ENCODE data around the gene KDSR. TPM values are rescaled to one million over a fixed set of nuclear protein-coding genes. Genes with fewer than 3 reads are reported as not detected.

KDSR gene
- total RNA-seq, 1 donor from 2014 or later = 35.7 TPM

DNA sequence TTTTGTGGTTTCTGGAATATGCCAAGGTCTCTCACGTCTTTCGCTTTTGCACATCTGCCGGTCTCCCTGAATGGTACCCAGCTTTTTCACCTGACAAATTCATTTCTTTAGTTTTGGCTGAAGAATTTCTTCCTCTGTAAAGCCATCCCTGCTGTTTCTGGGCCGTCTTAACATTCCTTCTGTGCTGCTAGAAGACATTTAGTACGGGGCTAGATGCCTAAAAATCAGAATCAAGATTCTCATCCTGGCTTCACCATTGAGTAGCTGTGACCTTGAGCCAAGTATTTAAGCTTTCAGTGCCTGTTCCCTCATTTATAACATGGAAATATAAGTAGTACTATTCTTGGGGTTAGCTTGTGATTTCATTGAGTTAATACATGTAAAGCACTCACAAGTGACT, 41.0 kb downstream of the KDSR start:
- H3K27me3 Mint-ChIP-seq (ENCODE audit: low read depth) = no peaks in the 10 kb centered on the region
- DNase-seq (ENCODE audit: low read depth, low spot score) = no peak
- H3K4me1 Mint-ChIP-seq = peaks cover 12% of the 10 kb centered on the region
- TF ChIP-seq CTCF (conservative IDR thresholded peaks at IDR 0.05) = no peak
- H3K27ac Mint-ChIP-seq (ENCODE audit: unreplicated experiment) = no peak overlapping the region
- H3K4me3 Mint-ChIP-seq = no peak overlapping the region
- H3K36me3 Mint-ChIP-seq (ENCODE audit: low read depth) = no peaks in the 10 kb centered on the region
- no peaks in the 10 kb centered on the region for H3K9me3 Mint-ChIP-seq

DNA sequence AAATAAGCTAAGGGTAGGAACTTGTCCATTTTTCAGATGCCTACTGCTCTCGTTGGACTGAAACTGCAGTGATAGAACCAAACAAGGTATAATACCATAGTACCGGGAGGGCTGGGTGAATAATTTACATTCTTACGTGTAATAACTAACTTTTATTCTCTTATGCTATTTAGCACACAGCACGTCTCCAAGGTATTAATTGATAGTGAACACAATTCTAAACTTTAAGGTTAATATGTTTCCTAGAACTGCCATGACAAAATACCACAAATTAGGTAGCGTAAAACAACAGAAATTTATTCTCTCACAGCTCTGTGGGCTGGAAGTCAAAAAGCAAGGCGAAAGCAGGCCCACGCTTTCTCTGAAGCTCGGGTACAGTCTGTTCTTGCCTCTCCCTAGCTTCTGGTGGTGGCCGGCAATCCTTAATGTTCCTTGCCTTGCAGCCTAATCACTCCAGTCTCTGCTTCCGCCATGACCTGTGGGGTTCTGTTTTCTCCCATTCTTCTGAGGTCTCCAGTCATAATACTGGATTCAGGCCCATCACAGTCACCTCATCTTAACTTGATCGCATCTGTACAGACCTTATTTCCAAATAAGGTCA, 41.8 kb downstream of the KDSR start:
- Mint-ChIP-seq H3K9me3 (no peaks in the 10 kb centered on the region), H3K4me1 (peaks cover 15% of the 10 kb centered on the region), H3K27ac (ENCODE audit: unreplicated experiment) (no peak overlapping the region), H3K4me3 (no peak overlapping the region), H3K36me3 (ENCODE audit: low read depth) (no peaks in the 10 kb centered on the region), H3K27me3 (ENCODE audit: low read depth) (no peaks in the 10 kb centered on the region)
- DNase-seq (ENCODE audit: low read depth, low spot score) = no peak
- no peak for TF ChIP-seq CTCF (conservative IDR thresholded peaks at IDR 0.05)

DNA sequence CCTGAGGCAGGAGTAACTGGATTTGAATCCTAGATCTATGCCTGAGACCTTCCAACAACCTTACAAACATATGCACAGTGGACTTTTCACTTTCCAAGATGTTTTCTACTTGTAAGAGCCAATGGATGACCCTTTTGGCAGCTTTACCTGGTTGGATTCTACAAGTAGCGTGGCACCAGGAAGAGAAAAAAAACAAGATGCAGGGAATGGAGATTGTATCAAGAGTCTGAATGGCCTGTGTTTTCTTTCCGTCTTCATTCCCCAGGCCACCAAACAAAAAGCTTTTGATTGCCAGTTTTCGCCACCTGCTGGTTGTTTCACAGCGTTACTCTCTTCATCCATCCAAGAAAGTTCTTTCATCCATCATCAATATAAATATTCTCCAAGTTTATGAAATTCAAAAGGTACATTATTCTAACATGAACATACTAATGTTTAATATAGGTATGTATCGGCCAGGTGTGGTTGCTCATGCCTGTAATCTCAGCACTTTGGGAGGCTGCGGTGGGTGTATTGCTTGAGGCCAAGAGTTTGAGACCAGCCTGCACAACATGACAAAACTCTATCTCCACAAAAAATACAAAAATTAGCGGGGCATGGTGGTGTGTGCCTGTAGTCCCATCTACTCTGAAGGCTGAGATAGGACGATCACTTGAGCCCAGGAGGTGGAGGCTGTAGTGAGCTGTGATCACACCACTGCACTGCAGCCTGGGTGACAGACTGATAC, 43.9 kb downstream of the KDSR start:
- Mint-ChIP-seq H3K27ac (ENCODE audit: unreplicated experiment) (no peak overlapping the region), H3K27me3 (ENCODE audit: low read depth) (peaks cover 6% of the 10 kb centered on the region), H3K4me3 (peak overlapping the region; percentile 77), H3K9me3 (no peaks in the 10 kb centered on the region), H3K36me3 (ENCODE audit: low read depth) (no peaks in the 10 kb centered on the region), H3K4me1 (peaks cover 26% of the 10 kb centered on the region)
- peak; percentile 48 for DNase-seq (ENCODE audit: low read depth, low spot score)
- peak; percentile 84 for TF ChIP-seq CTCF (conservative IDR thresholded peaks at IDR 0.05)

- Mint-ChIP-seq H3K36me3 (ENCODE audit: low read depth) (no peaks in the 10 kb centered on the region), H3K4me3 (peak overlapping the region; percentile 73)
- no peak for TF ChIP-seq CTCF (conservative IDR thresholded peaks at IDR 0.05)
Measured at GRCh38 chr18:63322206-63322605, 44.8 kb downstream of the KDSR start.

GRCh38 chr18:63321291-63321690, 45.7 kb downstream of the KDSR start:
- no peak for DNase-seq (ENCODE audit: low read depth, low spot score)
- Mint-ChIP-seq H3K4me1 (peaks cover 41% of the 10 kb centered on the region), H3K4me3 (peak overlapping the region; percentile 81), H3K9me3 (no peaks in the 10 kb centered on the region), H3K27ac (ENCODE audit: unreplicated experiment) (no peak overlapping the region), H3K27me3 (ENCODE audit: low read depth) (peaks cover 17% of the 10 kb centered on the region), H3K36me3 (ENCODE audit: low read depth) (peaks cover 3% of the 10 kb centered on the region)
- no peak for TF ChIP-seq CTCF (conservative IDR thresholded peaks at IDR 0.05)

More at GRCh38 chr18:63322206-63322605, 44.8 kb downstream of the KDSR start:
- no peaks in the 10 kb centered on the region for H3K9me3 Mint-ChIP-seq
- peaks cover 14% of the 10 kb centered on the region for H3K27me3 Mint-ChIP-seq (ENCODE audit: low read depth)
- H3K4me1 Mint-ChIP-seq = peaks cover 35% of the 10 kb centered on the region
- no peak for DNase-seq (ENCODE audit: low read depth, low spot score)
- H3K27ac Mint-ChIP-seq (ENCODE audit: unreplicated experiment) = no peak overlapping the region
